ENCODE measurements around the gene RASL11A.
"Not testable (repeated sequence)": the region's sequence is repeated elsewhere in the genome, so short reads cannot be mapped to it uniquely, and the experiment has no call there.

The RASL11A gene

DNA sequence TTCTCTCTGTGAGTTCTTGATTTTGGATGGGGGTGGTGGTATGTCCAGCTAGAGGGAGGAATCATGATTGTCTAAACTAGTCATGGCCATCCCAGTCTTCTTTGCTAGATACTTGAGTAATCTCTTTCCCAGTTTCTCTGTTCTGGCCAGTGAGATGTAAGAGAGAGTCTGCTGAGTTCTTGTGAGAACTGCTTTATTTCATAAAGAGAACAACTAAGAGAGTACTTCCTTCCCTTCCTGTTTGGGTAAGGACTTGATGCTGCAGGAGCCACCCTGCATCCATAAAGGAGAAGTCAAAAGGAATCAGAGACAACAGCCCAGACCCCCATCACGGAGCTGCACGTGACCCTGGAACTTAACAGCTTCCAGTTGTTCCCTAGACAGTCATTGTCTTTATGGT is 3.0 kb upstream of the RASL11A start:
- no peak for DNase-seq (ENCODE audit: low read depth)

DNA sequence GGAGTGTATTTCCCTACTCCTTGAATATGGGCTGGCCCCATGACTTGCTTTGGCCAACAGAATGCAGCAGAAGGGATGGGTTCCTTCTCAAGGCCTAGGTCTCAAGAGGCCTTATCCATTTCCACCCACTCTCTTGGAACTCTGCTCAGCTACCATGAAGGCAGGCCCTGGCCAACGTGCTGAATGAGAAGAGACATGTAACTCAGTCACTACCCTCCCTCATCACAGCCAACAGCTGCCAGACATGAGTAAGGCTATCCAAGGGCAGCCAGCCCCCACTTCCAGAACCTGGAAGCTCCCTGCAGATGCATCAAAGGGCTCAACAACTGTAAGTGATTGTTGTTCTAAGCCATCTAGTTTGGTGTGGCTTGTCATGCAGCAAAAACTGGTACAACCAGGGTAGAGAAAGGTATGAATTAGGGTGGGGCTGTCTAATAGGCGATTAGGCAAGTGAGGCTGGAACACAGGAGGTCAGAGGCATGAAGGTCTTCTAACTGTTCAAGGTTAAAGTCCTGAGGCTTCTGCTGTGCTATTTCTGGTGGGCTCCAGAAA is 1.4 kb upstream of the RASL11A start:
- DNase-seq (ENCODE audit: low read depth), result no peak

DNA sequence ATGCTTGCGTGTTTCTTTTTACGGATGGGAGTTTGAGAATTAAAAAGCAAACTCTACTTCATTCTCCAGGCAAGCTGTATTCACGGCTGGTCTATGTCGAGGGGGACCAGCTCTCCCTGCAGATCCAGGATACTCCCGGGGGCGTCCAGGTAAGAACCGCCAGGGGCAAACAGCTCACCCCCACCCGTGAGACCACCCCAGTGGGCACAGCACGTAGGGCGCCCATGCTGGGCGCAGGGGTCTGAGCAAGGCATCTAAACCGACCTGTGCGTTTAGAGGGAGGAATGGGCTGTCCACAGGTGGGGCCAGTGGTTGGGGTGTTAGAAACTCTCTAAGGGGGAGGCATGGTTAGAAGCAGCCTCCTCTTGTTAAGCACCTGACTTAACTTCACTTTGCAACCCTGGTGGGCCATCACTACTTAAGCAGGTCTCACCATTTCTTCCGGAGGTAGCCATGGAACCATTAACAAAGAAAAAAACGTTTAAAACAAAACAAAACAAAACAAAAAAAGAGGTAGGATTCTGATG is 1.0 kb downstream of the RASL11A start:
- DNase-seq (ENCODE audit: low read depth), result no peak

DNA sequence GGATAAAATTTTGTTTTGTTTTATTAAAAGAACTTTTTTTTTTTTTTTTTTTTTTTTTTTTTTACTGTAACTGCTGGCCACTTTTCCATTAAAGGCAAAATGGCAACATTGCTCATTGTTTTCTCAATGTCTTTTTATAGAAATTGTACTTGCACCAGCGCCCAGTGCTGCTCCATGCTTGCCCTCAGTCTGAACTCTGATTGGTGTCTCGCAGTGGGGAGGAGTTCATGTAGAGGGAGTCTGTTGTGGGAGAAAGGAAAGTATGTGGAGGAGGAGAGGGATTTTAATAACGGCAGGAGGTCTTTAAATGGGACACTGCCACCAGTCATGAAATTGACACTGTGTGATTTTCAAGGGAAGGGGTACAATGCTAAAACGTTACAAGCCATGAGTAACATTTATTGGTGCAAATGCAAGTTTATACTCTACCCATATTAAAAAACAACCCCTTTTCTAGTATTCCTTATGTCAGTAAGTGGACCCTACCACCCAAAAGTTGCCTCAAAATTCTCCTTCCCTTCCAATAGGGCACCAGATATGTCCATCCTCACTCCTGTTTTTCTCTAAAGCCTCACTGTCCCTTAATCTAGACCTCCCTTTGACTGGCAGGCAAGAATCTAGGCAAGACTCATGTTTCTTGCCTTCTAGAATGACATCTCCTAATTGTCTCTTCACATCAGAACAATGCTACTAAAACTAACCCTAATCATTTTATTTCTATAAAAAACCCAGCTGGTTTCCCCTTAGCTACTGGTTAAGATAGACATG is 3.2 kb downstream of the RASL11A start:
- no peak for DNase-seq (ENCODE audit: low read depth)

DNA sequence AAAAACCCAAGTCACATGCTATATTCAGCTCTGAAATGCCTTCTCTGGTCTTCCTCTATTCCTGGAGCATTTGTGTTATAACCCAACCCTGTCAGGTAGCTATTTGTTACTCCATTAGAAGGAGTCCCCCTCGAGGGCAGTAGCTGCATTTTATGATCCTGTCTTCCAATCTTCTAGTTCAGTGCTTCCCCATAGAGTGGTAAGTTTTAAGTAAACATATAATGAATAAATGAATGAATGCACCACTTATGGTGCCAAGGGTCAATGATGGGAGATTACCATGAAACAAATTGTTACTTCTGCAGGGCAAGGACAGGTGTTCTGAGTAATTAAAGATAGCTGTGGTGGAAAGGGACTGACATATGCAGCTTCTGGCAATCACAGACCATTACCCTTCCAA is 4.0 kb downstream of the RASL11A start:
- no peak for DNase-seq (ENCODE audit: low read depth)

DNA sequence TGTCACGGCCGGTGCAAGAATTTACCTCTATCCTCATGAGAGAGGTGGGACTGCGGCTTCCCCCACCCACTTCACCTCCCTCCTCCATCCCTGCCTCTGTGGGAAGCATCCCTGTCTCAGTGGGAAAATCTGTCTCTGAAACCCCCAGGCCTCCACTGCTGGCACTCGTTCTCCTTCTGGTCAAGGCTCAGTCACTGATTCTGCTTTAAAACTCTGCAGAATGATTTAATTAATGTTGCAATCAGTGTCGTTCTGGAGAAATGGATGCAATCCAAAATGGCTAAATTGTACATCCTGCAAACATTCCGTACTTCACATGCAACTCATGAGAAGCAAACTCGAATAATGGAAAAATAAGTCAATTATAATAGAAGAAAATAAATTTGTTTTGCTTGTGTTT is 5.6 kb downstream of the RASL11A start:
- DNase-seq (ENCODE audit: low read depth), result no peak

DNA sequence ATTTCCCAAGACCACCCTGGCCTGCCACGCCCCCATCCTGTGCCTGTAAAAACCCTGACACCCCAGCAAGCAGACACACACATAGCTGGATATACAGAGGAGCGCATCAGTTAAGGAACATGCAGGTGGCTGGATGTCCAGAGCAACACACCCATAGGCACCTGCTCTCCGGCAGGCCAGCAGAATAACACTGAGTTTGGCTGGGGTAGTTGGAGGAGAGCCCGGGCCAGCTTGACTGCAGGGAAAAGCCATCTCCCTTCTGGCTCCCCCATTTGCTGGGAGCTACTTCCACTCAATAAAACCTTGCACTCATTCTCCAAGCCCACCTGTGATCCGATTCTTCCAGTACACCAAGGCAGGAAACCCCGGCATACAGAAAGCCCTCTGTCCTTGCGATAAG is 8.9 kb downstream of the RASL11A start:
- DNase-seq (ENCODE audit: low read depth), result no peak

DNA sequence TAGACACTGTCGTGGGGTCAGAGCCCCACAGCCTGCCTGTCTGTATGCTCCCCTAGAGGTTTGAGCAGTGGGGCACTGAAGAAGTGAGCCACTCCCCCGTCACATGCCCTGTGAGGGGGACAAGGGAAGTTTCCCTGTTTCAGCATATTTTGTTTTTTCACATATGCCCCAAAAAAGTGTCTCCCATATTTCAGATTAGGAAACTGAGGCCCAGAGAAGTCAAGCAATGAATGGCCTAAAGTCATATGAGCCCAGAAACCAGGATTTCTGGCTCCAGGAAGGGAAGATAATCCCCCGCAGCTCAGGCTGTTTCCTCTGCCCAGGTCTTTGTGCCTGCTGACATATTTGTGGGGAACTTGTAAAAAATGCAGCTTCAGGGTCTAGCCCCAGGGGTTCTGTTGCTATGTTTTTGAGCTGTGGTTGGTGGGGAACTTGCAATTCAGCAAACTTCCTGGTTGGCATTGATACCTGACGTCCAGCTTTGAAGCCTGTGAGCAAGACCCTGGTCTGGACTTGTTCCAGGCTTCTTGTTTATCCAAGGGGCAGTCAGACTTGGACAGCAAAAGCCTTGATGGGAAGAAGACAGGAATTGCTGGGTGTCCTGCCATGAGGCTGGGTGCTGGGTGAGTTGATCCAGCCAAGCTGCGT is 9.5 kb downstream of the RASL11A start:
- no peak for DNase-seq (ENCODE audit: low read depth)

DNA sequence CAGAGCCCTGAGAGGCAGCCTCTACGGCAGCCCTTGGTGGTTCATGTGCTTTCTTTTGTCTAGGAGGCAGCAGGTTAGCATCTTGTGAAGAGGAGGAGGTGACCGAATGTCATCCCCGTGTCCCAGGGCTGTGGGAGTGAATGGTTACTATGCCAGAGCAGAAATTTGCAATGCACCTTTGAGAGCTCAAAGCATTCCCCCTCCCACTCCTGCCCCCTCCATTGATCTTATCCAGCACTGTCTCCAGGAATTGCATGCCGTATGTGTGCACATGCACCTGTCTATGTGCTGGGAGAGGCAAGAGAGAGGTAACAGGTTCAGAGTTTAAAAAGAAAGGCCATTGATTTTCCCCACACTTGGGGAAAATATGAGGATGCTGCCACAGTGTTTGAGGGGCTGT is 10.2 kb downstream of the RASL11A start:
- no peak for DNase-seq (ENCODE audit: low read depth)

DNA sequence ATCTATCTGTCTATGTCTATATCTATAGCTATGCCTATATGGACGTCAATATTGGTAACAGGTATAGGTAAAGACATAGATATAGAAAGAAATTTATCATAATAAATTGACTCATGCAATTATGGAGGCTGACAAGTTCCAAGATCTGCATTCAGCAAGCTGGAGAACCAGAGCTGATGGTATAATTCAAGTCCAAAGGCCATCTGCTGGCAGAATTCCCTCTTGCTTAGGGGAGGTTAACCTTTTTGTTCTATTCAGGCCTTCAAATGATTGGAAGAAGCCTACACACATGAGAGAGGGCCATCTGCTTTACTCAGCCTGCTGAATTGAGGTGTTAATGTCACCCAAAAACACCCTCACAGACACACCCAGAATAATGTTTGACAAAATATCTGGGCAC is 10.8 kb downstream of the RASL11A start:
- DNase-seq (ENCODE audit: low read depth), result no peak

DNA sequence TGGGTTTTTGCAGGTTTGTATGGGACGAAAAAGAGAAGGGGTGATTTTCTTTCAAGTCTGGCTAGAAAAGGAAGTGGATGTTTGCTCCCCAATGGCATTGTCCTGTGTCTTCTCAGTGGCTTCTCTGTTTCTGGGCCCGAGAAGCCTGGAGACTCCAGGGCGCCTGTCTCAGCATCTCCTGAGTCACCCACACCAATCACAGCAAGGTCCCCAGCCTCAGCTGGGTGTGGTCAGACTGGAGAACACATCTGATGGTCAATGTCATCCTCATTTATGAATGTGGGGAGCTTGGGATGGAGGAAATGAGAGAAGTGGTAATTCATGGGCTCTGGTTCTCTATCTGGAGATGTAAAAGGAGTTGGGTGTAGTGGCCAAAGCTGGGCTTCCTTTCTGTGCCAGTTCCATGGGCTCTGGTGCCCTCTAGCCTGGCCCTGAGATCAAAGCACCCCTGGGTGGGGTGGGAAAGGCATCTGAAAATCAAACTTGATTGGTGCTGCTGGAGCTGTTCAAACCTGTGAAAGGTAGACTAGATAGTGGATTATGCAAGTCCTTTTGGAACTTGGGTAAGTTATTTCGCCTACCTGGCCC is 13.4 kb downstream of the RASL11A start:
- no peak for DNase-seq (ENCODE audit: low read depth)

DNA sequence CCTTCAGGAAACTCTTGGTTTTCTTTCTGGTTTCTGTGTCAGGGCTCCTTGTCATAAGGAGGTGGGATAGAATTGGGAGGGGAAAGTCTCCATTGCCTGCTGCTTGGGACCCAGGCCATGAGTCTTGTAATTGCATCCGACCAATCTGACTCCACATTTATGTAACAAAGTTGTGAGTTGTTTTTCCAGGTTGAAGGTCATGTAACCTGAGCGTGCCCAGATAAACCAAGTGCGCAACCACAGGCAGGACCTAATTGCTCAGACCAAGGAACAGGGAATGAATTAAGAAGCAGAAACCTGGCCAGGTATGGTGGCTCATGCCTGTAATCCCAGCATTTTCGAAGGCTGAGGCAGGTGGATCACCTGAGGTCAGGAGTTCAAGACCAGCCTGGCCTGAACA is 17.8 kb downstream of the RASL11A start:
- DNase-seq (ENCODE audit: low read depth), result no peak

DNA sequence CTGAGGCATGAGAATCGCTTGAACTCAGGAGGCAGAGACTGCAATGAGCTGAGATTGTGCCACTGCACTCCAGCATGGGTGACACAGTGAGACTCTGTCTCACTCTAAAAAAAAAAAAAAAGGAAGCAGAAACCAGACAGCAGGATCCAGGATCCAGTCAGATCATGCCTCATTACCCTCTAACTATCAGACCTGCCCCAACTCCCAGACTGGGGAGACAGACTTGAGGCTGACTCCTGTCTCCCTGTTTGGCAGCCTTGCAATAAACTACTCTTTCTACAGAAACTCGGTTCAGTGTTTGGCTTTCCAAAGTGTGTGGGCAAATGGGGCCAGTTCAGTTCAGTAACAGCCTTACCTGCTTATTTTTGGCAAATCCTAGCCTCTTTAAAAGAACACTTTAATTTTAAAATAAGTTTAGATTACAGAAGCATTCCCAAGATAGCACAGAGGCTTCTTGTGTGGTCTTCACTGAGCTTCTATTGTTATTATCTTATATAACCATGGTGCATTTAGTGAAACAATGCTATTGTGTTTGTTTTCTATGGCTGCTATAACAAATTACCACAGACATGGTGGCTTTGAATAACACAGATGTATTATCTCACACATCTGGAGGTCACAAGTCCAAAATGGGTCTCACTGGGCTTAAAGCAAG is 18.5 kb downstream of the RASL11A start:
- no peak for DNase-seq (ENCODE audit: low read depth)

DNA sequence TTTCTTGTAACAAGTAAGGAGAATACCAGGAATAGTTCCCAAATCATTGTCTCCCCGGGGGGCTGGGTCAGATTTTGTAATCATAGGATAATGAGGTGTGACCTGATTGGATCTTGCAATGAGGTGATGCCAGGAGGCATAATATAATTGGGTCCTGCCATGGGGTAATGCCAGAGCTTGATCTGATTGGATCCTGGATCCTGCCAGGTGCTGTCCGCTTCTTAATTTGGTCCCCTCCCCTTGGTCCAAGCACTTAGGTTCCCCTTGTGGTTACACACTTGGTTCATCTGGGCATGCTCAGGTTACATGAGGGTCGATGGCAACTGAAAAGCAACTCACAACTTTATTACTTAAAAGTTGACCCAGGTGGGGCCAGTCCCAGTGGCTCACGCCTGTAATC is 20.1 kb downstream of the RASL11A start:
- DNase-seq (ENCODE audit: low read depth), result no peak

DNA sequence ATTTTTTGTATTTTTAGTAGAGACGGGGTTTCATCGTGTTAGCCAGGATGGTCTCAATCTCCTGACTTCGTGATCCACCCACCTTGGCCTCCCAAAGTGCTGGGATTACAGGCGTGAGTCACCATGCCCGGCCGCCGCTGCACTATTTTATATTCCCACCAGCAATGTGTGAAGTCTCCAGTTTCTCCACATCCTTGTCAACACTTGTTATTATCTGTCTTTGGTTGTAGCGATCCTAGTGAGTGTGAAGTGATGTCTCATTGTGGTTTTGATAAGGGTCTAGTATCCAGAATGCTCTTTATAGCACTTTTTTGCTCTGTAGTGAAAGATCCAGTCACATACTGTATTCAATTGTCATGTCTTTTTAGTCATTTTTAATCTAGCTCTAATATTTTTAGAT is 21.3 kb downstream of the RASL11A start:
- DNase-seq (ENCODE audit: low read depth), result not testable (repeated sequence)

DNA sequence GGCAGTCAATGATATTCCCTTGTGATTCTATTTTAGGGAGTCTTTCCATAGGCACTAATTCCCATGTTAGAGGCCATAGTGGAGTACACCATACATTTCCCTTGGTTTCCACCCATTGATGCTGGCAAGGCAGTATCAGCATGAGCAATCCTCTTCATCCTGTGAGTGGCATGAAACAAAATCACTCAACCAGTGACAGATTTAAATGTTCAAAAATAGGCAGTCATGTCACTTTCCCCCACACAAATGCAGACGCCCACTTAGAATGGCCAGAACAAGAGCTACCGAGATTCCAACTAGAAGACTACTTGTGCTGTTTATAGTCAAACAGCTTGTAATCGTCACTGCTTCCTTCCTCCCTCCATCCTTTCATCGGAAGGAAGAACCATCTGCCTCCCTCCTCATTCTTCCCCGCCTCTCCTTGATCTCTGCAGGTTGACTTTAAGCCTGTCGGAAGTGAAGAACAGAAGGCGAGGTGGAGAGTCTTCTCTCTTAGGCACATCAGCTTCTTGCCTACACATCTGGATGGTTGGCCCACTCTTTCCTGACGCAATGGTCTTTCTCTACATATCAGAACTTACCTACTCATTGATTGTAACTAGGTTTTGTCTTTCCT is 22.6 kb downstream of the RASL11A start:
- DNase-seq (ENCODE audit: low read depth), result no peak

DNA sequence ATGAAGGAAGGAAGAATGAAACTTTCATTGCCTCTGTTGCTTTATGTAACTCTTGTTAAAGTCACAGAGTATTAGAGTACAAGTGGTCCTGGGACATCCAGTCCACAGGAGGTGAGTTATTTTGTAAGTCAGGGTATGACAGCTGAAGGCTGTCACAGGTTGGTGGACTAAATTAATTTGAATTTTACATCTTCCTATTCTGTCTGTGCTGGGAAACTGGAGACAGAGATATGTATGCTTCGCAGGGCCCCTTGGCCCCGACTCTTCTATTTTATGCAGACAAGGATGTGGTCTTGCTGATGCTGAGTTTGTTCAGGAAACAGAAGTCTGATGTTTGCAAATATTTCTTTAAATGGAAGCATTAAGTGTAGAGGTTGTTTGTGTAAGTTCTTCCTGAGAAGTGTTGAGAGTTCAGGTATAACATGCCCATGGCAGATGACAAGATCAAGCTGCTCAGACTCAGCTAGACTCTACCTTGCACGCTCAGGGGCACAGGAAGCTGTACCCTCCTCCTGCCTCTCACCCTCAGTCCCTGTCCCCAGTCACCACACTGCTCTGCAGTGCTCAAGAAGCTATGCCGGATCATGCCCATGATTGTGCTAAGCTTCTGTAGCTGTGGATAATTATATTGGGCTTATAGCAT is 23.4 kb downstream of the RASL11A start:
- DNase-seq (ENCODE audit: low read depth), result no peak

DNA sequence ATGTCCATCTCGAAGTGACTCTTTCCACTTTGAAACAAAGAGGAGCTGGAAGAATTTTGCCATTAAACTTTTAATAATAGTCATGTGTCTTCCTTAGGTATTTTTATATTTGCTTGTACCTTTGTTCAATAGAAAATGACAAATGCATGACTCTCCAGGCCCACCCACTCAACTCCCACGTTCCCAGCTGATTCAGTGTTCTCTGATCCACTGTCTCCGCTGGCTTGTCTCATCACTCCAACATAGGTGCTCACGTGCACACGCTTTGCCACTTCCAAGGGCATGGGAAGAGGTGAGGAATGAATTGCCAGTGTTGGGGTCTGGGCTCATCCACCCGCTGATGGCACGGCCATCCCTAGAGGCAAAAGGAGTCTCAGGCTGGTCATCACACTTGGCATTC is 24.5 kb downstream of the RASL11A start:
- DNase-seq (ENCODE audit: low read depth), result no peak

DNA sequence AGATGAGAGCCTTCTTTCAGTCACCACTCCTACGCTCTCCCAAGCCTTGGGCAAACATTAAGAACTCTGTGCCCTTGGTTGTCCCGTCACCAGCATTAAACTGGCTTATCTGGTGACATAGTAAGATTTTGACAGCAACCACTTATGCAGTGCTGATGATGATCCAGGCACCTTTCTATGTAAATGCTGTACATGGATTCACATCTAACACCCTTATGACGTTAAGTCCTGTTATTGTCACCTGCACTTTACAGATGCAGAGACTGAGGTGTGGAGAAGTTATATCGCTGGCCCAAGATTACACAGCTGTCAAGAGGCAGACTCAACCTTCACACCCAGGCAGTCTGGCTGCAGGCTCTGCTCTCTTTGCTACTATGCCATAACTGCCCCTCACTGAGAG is 25.0 kb downstream of the RASL11A start:
- DNase-seq (ENCODE audit: low read depth), result no peak

DNA sequence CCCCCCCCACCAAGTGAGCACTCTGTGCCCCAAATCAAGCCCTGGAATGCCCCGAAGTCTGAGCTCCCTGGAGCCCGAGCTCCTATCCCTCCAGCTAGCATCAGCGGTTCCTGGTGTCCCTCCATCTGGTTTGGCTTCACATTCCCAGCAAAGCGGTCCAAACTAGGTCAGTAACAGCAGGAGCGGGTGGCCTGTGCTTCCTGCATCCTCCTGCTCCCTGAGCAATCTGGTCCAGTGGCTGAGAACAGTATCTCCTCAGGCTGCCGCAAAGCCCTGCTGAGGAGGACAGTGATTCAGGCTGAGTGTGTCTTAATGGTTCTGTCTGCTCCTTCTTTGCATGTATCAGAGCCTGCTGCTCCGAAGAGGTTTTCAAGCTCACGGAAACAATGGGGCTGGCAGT is 25.9 kb downstream of the RASL11A start:
- no peak for DNase-seq (ENCODE audit: low read depth)

DNA sequence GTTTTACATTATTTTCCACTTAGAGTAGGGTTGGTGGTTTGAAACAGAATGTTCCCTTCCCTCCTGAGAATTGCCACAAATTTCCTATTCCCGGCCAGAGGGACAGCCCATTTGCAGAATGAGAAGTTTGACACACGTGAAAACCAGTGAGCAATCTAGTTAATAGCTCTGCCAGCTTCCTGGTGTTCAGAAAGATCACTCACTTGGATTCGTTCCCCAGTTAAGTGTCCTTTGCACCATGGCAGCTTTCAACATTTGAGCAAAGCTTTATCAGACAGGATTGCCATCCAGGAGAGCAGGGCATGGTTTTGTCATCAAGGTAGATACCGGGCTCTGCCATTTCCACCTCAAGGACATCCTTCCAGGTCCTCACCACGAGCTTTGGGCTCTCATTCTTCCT is 28.2 kb downstream of the RASL11A start:
- DNase-seq (ENCODE audit: low read depth), result no peak

DNA sequence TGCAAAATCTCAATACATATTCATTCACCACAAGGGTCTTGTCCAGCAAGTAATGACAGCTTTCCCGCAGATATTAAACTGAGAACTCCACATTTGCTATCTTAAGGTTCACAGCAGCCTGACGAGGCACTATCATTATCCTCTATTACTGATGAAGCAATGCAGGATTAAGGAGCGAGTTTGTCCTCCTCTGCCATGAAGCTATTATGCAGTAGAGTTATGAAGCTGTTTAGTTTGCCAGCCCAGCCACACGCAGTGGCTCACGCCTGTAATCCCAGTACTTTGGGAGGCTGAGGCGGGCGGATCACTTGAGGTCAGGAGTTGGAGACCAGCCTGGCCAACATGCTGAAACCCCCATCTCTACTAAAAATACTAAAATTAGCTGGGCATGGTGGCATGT is 29.8 kb downstream of the RASL11A start:
- not testable (repeated sequence) for DNase-seq (ENCODE audit: low read depth)
